HG03175 (cell line): ENCODE measurements around the gene PLCB1.
"Not testable (repeated sequence)": the region's sequence is repeated elsewhere in the genome, so short reads cannot be mapped to it uniquely, and the experiment has no call there.

Source experiments
- ATAC-seq: cut with Tn5 transposase; IDR thresholded peaks from one replicate; pipeline ENCODE4 v1.9.1; 2021; ENCODE audit warnings: mild to moderate bottlenecking, moderate library complexity; ENCODE audit not compliant: unreplicated experiment

PLCB1 gene

GRCh38 chr20:8853211-8853610, 721.1 kb downstream of the PLCB1 start:
- not testable (repeated sequence) for ATAC-seq

- ATAC-seq: peak; percentile 94
Observed at GRCh38 chr20:8853805-8854338, 721.8 kb downstream of the PLCB1 start.

- no peak for ATAC-seq
Observed at GRCh38 chr20:8854571-8854970, 722.5 kb downstream of the PLCB1 start.

GRCh38 chr20:8855315-8855714, 723.2 kb downstream of the PLCB1 start:
- no peak for ATAC-seq

GRCh38 chr20:8856668-8857067, 724.6 kb downstream of the PLCB1 start:
- no peak for ATAC-seq

- ATAC-seq: no peak
Observed at GRCh38 chr20:8858181-8858787, 726.2 kb downstream of the PLCB1 start.

- ATAC-seq: peak; percentile 85
Observed at GRCh38 chr20:8860011-8860495, 728.0 kb downstream of the PLCB1 start.

GRCh38 chr20:8862092-8862491, 730.0 kb downstream of the PLCB1 start:
- ATAC-seq: no peak

GRCh38 chr20:8865636-8866035, 733.6 kb downstream of the PLCB1 start:
- no peak for ATAC-seq

GRCh38 chr20:8867038-8867740, 735.1 kb downstream of the PLCB1 start:
- no peak for ATAC-seq

GRCh38 chr20:8870652-8871051, 738.6 kb downstream of the PLCB1 start:
- ATAC-seq: no peak

GRCh38 chr20:8874437-8874836, 742.4 kb downstream of the PLCB1 start:
- ATAC-seq: no peak

- no peak for ATAC-seq
Observed at GRCh38 chr20:8875586-8875985, 743.5 kb downstream of the PLCB1 start.

GRCh38 chr20:8876366-8876765, 744.3 kb downstream of the PLCB1 start:
- ATAC-seq: no peak

- no peak for ATAC-seq
Observed at GRCh38 chr20:8877294-8877693, 745.2 kb downstream of the PLCB1 start.

GRCh38 chr20:8879669-8880068, 747.6 kb downstream of the PLCB1 start:
- ATAC-seq: no peak

GRCh38 chr20:8880085-8880853, 748.2 kb downstream of the PLCB1 start:
- no peak for ATAC-seq

- no peak for ATAC-seq
Observed at GRCh38 chr20:8891039-8891438, 759.0 kb downstream of the PLCB1 start.

- no peak for ATAC-seq
Observed at GRCh38 chr20:8895472-8895871, 763.4 kb downstream of the PLCB1 start.

GRCh38 chr20:8898823-8899222, 766.8 kb downstream of the PLCB1 start:
- no peak for ATAC-seq

GRCh38 chr20:8901237-8902025, 769.4 kb downstream of the PLCB1 start:
- no peak for ATAC-seq
